NCI-H345 (cell line): ENCODE measurements around the gene SLC39A9.
A peak's percentile ranks its signal among the peaks of the same experiment; 100 is the strongest.
"Not testable (repeated sequence)": the region's sequence is repeated elsewhere in the genome, so short reads cannot be mapped to it uniquely, and the experiment has no call there.

Source experiments
- DNase-seq: peaks from one replicate; lab custom pipeline; 2025; lab: John Stamatoyannopoulos, UW

SLC39A9 gene

DNA sequence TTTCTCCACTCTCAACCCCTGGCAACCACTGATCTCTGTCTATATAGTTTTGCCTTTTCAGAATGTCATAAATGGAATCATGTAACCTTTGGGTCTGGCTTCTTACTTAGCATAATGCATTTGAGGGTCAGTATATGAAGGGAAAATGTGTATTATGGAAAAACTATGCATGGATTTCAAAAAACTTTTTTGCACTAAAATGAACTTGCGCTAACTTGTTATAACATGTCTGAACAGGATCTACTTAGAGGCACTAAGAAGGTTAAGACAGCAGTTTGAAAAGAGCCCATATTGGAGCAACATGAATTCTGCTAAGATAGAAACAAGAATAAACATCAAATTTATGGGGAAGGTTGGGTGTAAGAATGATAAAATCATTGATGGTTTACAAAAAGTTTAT lies 29.1 kb downstream of the SLC39A9 start:
- no peak for DNase-seq

DNA sequence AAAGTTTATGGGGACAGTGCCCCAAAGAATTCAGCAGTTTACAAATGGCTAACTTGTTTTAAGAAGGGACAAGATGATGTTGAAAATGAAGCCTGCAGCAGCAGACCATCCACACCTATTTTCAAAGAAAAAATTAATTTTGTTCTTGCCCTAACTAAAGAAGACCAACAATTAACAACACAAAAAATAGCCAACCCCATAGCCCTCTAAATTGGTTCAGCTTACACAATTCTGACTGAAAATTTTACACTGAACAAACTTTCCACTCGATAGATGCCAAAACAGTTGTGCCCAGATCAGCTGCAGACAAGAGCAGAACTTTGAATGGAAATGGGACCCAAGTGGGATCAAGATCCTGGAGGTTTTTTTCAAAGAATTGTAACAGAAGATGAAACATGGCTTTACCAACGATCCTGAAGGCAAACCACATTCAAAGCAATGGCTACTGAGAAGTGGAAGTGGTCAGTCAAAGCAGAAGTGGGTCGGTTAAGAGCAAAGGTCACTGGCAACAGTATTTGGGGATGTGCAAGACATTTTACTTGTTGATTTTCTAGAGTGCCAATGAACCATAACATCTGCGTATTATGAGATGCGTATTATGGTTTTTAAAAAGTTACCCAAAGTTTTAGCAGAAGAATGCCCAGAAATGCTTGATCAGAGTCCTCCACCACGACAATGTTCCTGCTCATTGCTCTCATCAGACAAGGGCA lies 30.0 kb downstream of the SLC39A9 start:
- no peak for DNase-seq

DNA sequence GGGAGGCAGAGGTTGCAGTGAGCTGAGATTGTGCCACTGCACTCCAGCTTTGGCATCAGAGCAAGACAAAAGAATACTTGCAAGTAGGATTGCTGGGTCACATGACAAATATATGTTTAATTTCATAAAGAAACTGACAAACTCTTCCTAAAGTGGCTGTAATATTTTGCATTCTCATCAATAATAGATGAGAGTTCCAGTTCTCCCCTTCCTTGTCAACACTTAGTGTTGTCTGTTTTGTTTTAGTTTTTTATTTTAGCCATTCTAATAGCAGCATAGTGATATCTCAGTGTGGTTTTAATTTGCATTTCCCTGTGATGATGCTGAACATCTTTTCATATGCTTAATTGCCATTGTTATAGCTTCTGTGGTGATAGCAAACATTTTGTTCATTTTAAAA lies 31.2 kb downstream of the SLC39A9 start:
- DNase-seq: no peak

DNA sequence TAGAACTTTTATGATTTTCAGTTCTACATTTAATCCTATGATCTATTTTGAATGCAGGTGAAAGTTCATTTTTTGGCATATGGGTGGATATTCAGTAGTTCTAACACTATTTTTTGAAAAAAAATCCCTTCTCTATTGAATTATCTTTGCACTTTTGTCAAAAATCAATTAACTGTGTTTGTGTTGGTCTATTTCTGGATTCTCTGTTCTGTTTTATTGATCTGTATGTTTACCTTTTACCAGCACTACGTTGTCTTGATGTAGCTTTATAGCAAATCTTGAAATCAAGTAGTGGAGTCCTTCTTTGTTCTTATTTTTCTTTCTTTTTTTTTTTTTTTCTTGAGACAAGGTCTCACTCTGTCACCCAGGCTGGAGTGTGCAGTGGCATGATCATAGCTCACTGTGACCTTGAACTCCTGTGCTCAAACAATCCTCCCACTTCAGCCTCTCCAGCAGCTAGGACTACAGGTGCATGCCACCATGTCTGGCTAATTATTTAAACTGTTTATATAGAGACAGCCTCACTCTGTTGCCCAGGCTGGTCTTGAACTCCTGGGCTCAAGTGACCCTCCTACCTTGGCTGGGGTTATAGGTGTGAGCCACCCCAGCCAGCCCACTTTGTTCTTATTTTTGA lies 31.9 kb downstream of the SLC39A9 start:
- no peak for DNase-seq

DNA sequence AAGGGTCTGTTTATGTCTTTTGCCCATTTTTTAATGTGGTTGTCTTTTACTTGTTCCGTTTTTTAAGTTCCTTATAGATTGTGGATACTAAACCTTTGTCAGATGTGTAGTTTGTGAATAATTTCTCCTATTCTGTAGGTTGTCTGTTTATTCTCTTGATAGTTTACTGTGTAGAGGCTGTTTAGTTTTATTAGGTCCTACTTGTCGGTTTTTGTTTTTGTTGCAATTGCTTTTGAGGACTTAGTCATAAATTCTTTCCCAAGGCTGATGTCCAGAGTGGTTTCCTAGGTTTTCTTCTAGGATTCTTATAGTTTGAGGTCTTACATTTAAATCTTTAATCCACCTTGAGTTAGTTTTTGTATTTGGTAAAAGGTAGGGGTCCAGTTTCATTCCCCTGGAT lies 33.9 kb downstream of the SLC39A9 start:
- DNase-seq: no peak

DNA sequence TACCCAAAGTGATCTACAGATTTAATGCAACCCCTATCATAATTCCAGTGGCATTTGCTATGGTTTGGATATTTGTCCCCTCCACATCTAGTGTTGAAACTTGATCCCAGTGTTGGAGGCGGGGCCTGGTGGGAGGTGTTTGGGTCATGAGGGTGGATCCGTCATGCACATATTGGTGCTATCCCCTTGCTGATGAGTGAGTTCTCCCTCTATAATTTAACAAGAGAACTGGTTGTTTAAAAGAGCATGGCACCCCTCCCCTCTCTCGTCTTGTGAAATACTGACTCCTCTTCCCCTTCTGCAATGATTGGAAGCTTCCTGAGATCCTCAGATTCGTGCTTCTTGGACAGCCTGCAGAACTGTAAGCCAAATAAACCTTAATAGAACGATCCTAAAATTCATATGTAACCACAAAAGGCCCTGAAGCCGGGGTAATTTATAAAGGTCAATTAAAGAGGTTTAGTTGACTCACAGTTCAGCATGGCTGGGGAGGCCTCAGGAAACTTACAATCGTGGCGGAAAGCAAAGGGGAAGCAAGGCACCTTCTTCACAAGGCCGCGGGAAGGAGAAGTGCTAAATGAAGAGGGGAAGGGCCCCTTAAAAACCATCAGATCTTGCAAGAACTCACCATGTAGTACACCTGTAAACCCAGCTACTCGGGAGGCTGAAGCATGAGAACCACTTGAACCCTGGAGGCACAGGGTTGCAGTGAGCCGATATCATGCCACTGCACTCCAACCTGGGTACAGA lies 41.2 kb downstream of the SLC39A9 start:
- no peak for DNase-seq

DNA sequence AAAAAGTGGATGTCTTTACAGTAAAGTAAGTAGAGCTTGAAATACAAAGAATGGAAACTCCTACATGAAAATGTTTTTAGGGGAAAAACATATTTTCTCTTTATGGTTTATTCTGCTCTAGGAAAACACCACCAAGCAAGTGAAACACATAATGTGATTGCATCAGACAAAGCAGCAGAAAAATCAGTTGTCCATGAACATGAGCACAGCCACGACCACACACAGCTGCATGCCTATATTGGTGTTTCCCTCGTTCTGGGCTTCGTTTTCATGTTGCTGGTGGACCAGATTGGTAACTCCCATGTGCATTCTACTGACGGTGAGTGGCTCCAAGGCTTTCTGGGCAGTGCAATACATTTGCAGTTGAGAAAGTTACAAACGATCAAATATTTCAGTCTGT lies 43.5 kb downstream of the SLC39A9 start:
- no peak for DNase-seq

DNA sequence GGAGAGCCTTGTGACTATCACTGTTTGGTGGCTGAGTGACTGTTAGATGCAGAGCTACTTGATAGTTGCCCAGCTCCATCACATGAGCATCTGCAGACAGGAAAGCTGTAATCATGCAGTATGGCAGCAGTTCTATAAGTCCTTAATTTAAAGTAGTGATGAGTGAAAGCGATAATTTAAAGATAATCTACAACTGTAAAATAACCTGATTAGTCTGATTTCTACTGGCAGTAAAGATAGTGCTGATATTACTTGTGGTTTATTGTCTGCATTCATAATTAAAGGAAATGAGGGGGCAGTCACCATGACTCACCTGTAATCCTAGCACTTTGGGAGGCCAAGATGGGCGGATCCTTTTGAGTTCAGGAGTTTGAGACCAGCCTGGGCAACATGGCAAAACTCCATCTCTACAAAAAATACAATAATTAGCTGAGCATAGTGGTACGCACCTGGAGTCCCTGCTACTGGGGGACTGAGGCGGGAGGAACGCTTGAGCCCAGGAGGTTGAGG lies 44.9 kb downstream of the SLC39A9 start:
- DNase-seq: no peak

DNA sequence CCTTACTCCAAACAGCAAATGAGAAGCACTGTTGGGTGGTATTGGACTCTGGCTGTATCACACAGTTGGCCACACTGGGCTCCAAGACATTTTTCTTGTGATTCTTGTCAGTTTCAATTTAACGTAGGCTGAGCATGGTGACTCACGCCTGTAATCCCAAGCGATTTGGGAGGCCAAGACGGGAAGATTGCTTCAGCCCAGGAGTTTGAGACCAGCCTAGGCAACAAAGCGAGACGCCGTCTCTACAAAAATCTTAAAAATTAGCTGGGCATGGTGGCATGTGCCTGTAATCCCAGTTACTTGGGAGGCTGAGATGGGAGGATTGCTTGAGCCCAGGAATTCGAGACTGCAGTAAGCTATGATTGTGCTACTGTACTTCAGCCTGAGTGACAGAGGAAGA lies 50.7 kb downstream of the SLC39A9 start:
- no peak for DNase-seq

DNA sequence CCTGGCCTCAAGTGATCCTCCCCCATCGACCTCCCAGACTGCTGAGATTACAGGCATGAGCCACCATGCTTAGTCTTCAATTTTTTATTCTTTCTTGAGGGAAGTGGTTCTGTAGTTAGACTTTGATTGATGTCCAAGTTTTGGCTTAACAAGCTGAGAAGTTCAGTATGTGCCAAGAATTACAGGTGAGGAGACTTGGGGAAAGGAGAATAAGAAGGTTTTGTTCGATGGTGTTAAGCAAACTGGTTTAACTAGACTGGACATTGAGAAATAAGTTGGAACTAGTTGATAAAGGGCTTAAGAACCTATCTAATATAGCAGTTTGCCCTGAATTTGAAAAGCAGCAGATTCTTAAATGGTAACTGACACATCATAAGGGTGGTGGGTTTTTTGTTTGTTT lies 53.4 kb downstream of the SLC39A9 start:
- no peak for DNase-seq

DNA sequence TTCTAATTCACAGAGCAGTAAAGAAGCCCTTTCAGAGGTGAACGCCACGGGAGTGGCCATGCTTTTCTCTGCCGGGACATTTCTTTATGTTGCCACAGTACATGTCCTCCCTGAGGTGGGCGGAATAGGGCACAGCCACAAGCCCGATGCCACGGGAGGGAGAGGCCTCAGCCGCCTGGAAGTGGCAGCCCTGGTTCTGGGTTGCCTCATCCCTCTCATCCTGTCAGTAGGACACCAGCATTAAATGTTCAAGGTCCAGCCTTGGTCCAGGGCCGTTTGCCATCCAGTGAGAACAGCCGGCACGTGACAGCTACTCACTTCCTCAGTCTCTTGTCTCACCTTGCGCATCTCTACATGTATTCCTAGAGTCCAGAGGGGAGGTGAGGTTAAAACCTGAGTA lies 59.9 kb downstream of the SLC39A9 start:
- DNase-seq: no peak

DNA sequence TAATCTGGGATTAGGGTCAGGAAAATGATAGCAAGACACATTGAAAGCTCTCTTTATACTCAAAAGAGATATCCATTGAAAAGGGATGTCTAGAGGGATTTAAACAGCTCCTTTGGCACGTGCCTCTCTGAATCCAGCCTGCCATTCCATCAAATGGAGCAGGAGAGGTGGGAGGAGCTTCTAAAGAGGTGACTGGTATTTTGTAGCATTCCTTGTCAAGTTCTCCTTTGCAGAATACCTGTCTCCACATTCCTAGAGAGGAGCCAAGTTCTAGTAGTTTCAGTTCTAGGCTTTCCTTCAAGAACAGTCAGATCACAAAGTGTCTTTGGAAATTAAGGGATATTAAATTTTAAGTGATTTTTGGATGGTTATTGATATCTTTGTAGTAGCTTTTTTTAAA lies 60.6 kb downstream of the SLC39A9 start:
- DNase-seq: no peak

DNA sequence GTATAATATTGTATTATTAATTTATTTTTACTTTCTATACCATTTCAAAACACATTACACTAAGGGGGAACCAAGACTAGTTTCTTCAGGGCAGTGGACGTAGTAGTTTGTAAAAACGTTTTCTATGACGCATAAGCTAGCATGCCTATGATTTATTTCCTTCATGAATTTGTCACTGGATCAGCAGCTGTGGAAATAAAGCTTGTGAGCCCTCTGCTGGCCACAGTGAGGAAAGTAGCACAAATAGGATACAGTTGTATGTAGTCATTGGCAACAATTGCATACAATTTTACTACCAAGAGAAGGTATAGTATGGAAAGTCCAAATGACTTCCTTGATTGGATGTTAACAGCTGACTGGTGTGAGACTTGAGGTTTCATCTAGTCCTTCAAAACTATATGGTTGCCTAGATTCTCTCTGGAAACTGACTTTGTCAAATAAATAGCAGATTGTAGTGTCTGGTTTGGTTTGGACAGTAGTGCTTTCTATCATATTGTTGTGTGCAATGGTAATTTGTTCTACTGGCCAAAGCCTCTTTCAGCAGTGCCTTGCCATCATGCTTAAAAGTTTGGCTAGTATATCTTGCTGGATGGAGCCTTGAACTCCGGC lies 61.7 kb downstream of the SLC39A9 start:
- peak; percentile 61 for DNase-seq

DNA sequence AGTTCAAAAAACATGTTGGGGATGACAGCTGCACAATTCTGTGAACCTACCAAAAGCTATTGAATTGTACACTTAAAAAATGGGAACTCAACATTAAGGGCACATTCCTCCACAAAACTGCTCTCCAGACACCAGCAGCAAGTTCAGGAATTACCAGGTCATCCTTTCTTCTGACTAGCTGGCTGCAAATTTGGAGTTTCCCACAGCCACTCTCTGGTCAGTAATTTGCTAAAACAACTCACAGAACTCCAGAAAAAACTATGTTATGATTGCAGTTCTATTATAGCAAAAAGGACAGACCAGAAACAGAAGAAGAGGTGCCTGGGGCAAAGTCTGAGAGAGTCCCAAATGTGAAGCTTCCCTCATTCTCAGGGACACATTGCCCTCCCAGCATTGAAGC lies 65.9 kb downstream of the SLC39A9 start:
- DNase-seq: no peak

DNA sequence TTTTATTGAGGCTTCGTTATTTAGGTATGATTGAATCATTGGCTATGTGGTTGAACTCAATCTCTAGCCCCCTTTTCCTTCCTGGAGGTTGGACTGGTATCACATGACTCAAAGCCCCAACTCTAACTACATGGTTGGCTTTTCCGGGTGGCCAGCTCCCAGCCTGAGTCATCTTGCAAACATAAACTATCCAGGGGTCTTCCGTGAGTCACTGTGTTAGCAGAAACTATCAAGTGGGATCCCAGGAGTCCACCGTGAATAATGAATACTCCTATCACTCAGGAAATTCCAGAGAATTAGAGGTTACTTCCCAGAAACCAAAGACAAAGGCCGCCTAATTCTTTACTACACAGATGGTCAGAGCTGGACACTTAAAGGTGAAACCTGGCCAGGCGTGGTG lies 66.3 kb downstream of the SLC39A9 start:
- DNase-seq: no peak

DNA sequence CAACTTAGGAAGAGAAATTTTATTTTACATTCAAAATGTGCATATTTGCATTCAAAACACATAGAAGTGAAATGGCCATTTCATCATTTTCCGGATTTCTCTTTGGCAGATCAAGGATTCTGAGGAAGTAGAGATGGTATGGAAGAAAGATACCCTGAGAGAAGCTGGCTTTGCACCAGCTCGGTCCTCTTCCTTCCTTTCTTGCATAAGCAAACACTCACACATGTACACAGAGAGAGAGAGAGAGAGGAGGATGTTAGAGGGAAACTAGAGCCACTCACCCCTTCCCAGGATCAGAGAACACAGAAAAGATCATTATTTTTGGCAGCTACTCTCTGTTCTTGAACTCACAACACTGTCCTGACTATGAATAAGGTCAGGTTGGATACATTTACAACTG lies 70.5 kb downstream of the SLC39A9 start:
- no peak for DNase-seq

DNA sequence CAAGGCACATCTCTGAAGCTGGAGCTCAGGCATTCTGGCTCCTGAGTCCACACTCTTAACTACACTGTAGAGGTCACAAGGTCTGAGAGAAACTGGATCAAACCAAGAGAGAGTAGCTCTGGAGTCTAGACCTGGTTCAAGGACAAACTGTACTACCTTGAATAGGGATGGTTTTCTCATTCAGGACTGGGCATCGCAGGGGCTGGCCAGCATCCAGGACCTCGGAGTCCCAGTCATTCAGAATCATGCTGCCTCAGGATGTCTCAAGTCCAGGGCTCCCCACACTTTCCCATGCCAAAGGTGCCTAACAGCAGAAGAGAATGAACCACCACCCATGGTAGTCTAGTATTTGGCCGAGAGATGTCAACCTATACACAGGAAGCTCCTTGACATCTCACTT lies 72.9 kb downstream of the SLC39A9 start:
- DNase-seq: no peak

DNA sequence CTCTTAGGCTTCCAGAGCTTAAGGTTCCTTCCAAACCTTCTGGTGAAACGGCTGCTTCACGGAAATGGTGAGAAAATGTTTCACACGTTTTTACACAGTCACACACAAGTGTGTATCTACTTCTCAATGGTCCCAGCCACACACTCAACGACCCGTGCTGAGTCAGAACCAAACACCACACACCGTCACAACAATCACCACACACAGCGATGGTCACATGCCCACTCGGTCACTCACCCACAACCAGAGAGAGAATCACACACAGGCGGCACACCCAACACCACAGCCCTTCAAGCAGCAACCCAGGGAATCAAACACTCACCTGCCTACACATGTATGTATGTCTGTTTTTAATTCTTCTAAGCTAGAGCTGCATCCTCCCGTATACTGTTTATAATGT lies 73.4 kb downstream of the SLC39A9 start:
- no peak for DNase-seq

DNA sequence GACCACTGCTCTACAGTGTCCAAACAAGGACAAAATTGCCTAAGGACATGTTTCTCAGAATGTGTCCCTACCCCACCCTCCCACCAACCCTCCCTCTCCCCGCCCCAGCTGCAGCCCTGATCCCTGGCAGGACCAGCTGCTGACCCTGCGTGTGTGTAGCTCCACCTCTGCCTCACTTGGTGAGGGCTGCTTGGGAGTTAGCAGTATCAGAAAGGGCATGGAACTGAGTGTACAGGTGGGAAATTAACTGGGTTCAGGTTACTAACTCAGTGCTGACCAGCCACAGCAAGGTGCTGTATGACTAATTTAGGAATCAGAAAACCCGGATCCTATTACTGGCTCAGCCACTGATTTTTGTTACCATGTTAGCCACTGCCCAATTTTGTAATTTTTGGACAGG lies 74.8 kb downstream of the SLC39A9 start:
- DNase-seq: no peak

DNA sequence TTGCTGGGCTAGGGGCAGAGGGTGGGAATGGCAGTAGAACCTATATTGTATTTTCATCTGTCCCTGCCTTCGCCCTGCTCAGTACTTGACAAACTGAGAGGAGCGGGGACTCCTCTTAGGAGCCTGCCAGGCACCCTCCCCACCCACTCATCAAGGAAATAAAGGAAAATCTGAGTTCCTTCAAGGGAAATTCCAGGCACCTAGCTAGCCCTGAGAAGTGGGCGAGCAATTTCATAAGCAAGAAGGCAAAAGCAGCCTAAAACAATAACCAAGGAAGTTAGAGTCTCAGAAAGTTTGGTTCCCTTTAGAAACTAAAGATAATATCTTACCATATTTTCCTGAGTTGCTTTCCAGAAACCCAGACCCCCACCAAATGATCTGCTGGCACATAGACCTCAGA lies 75.5 kb downstream of the SLC39A9 start:
- no peak for DNase-seq

DNA sequence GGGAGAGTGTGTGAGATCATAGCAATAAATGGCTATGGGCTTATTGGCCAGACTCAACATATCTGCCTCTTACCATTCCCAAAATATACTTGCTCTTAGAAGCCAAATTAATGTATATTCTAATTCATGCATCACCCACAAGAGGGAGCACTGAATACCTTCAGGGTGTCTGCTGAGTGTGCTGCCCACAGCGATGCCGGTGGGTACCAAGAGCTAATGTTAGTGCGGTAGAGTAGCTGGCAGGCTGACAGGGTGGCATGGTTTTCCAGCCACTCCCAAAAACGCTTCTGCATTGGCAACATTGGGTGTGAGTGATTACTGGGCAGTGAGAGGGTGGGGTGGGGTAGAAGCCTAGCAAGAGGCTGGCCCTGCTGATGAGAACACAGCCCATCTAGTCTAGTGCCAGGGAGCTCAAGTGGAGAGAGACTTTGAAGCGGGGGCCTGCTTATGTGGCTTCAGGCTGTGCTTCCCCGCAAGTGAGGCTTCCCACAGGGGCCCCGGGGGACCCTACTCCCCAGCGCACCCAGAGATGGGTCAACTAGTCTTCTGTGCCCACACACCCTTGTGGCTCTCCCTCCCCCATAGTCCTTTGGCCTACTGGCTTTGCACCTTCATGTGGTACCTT lies 76.8 kb downstream of the SLC39A9 start:
- DNase-seq: peak; percentile 52

DNA sequence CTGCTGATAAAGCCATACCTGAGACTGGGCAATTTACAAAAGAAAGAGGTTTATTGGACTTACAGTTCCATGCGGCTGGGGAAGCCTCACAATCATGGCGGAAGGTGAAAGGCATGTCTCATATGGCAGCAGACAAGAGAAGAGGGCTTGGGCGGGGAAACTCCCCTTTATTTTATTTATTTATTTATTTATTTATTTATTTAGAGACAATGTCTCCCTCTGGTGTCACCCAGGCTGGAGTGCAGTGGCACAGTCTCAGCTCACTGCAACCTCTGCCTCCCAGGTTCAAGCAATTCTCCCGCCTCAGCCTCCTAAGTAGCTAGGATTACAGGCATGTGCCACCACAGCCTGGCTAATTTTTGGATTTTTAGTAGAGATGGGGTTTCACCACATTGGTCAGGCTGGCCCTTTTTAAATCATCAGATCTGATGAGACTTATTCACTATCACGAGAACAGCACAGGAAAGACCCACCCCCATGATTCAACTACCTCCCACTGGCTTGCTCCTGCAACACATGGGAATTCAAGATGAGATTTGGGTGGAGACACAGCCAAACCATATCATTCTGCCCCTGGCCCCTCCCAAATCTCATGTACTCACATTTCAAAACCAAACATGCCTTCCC lies 78.4 kb downstream of the SLC39A9 start:
- DNase-seq: not testable (repeated sequence)
